DOHH2 (cell line): Measurements from ENCODE around the gene ETNPPL.

Experiments
- CTCF ChIP-seq: fragments of 200-600 bp; sonication (generic); IDR thresholded peaks from one replicate; pipeline ENCODE4 v1.5.1; 2014; ENCODE audit warnings: antibody characterized with exemption, mild to moderate bottlenecking, low read depth, low read length; ENCODE audit not compliant: poor library complexity, severe bottlenecking
- EZH2phosphoT487 ChIP-seq: fragments of 200-600 bp; sonication (generic); IDR thresholded peaks from 2 replicates; pipeline ENCODE4 v1.6.1; 2017; ENCODE audit warnings: borderline replicate concordance, mild to moderate bottlenecking, antibody characterized with exemption, low read length, moderate library complexity, mixed read lengths

GRCh38 chr4:108742451-108743420, 20.1 kb downstream of the ETNPPL start:
- TF ChIP-seq CTCF = no peak
- TF ChIP-seq EZH2phosphoT487 = no peak
